Skeletal muscle satellite cell (primary cell): ENCODE results near the gene PVALEF.

Source experiments
- H3K27me3 ChIP-seq: 2 replicates; pipeline ENCODE4 v1.7.0; 2013; ENCODE audit warnings: low read length; ENCODE audit not compliant: control insufficient read depth, insufficient read depth
- H3K36me3 ChIP-seq: 2 replicates; pipeline ENCODE4 v1.7.0; 2013; ENCODE audit warnings: mild to moderate bottlenecking, control low read depth, low read length; ENCODE audit not compliant: insufficient read depth
- H3K4me1 ChIP-seq: 2 replicates; pipeline ENCODE4 v1.7.0; 2013; ENCODE audit warnings: low read length; ENCODE audit not compliant: control insufficient read depth, insufficient read depth
- H3K4me2 ChIP-seq: 2 replicates; pipeline ENCODE4 v1.7.0; 2013; ENCODE audit warnings: mild to moderate bottlenecking, low read length
- H3K4me3 ChIP-seq: 2 replicates; pipeline ENCODE4 v1.7.0; 2013; ENCODE audit warnings: low read length
- H3K9ac ChIP-seq: 2 replicates; pipeline ENCODE4 v1.7.0; 2013; ENCODE audit warnings: mild to moderate bottlenecking, low read depth, low read length, moderate library complexity
- H3K9me3 ChIP-seq: replicated peaks from 2 replicates; pipeline ENCODE4 v1.7.0; 2013; ENCODE audit warnings: mild to moderate bottlenecking, control low read depth, low read length

Gene PVALEF

GRCh38 chr17:81169870-81170309 is 4.6 kb downstream of the PVALEF start:
- no peak overlapping the region for H3K4me2 ChIP-seq
- H3K36me3 ChIP-seq: no peaks in the 10 kb centered on the region
- peaks cover 42% of the 10 kb centered on the region for H3K27me3 ChIP-seq
- no peaks in the 10 kb centered on the region for H3K9me3 ChIP-seq
- H3K4me1 ChIP-seq: peaks cover 4% of the 10 kb centered on the region
- H3K4me3 ChIP-seq: no peak overlapping the region
- no peak overlapping the region for H3K9ac ChIP-seq

GRCh38 chr17:81170727-81171494 is 5.6 kb downstream of the PVALEF start:
- H3K4me2 ChIP-seq: no peak overlapping the region
- no peaks in the 10 kb centered on the region for H3K4me1 ChIP-seq
- no peak overlapping the region for H3K9ac ChIP-seq
- no peak overlapping the region for H3K4me3 ChIP-seq
- H3K9me3 ChIP-seq: no peaks in the 10 kb centered on the region
- peaks cover 33% of the 10 kb centered on the region for H3K27me3 ChIP-seq
- no peaks in the 10 kb centered on the region for H3K36me3 ChIP-seq

GRCh38 chr17:81171941-81172340 is 6.6 kb downstream of the PVALEF start:
- Histone ChIP-seq H3K4me2 (no peak overlapping the region), H3K9ac (no peak overlapping the region), H3K9me3 (no peaks in the 10 kb centered on the region), H3K4me1 (no peaks in the 10 kb centered on the region), H3K4me3 (no peak overlapping the region), H3K27me3 (peaks cover 27% of the 10 kb centered on the region), H3K36me3 (no peaks in the 10 kb centered on the region)

- Histone ChIP-seq H3K27me3 (peaks cover 15% of the 10 kb centered on the region), H3K4me3 (no peak overlapping the region), H3K9ac (no peak overlapping the region), H3K36me3 (no peaks in the 10 kb centered on the region), H3K4me1 (no peaks in the 10 kb centered on the region), H3K9me3 (no peaks in the 10 kb centered on the region), H3K4me2 (no peak overlapping the region)
Observed at GRCh38 chr17:81173052-81173761, 7.9 kb downstream of the PVALEF start.

- H3K4me1 ChIP-seq: no peaks in the 10 kb centered on the region
- peaks cover 12% of the 10 kb centered on the region for H3K27me3 ChIP-seq
- no peak overlapping the region for H3K4me2 ChIP-seq
- no peak overlapping the region for H3K4me3 ChIP-seq
- H3K9ac ChIP-seq: no peak overlapping the region
- no peaks in the 10 kb centered on the region for H3K36me3 ChIP-seq
- H3K9me3 ChIP-seq: no peaks in the 10 kb centered on the region
Observed at GRCh38 chr17:81173762-81174155, 8.5 kb downstream of the PVALEF start.

- Histone ChIP-seq H3K4me2 (no peak overlapping the region), H3K36me3 (no peaks in the 10 kb centered on the region), H3K9me3 (no peaks in the 10 kb centered on the region), H3K27me3 (peaks cover 8% of the 10 kb centered on the region), H3K4me1 (no peaks in the 10 kb centered on the region), H3K9ac (no peak overlapping the region), H3K4me3 (no peak overlapping the region)
Observed at GRCh38 chr17:81176666-81177065, 11.4 kb downstream of the PVALEF start.

GRCh38 chr17:81178136-81179091 is 13.1 kb downstream of the PVALEF start:
- no peaks in the 10 kb centered on the region for H3K9me3 ChIP-seq
- H3K27me3 ChIP-seq: peaks cover 8% of the 10 kb centered on the region
- H3K4me2 ChIP-seq: no peak overlapping the region
- H3K4me3 ChIP-seq: no peak overlapping the region
- H3K9ac ChIP-seq: no peak overlapping the region
- H3K4me1 ChIP-seq: no peaks in the 10 kb centered on the region
- no peaks in the 10 kb centered on the region for H3K36me3 ChIP-seq

- Histone ChIP-seq H3K9me3 (no peaks in the 10 kb centered on the region), H3K4me3 (no peak overlapping the region), H3K36me3 (no peaks in the 10 kb centered on the region), H3K4me1 (no peaks in the 10 kb centered on the region), H3K27me3 (peaks cover 9% of the 10 kb centered on the region), H3K9ac (no peak overlapping the region), H3K4me2 (no peak overlapping the region)
Observed at GRCh38 chr17:81179220-81179619, 13.9 kb downstream of the PVALEF start.

- Histone ChIP-seq H3K4me1 (no peaks in the 10 kb centered on the region), H3K9ac (no peak overlapping the region), H3K4me2 (no peak overlapping the region), H3K9me3 (no peaks in the 10 kb centered on the region), H3K27me3 (peaks cover 16% of the 10 kb centered on the region), H3K36me3 (no peaks in the 10 kb centered on the region), H3K4me3 (no peak overlapping the region)
Observed at GRCh38 chr17:81179861-81180260, 14.6 kb downstream of the PVALEF start.

GRCh38 chr17:81180836-81181810 is 15.8 kb downstream of the PVALEF start:
- H3K4me1 ChIP-seq: no peaks in the 10 kb centered on the region
- H3K36me3 ChIP-seq: no peaks in the 10 kb centered on the region
- H3K4me3 ChIP-seq: no peak overlapping the region
- H3K9me3 ChIP-seq: no peaks in the 10 kb centered on the region
- peaks cover 16% of the 10 kb centered on the region for H3K27me3 ChIP-seq
- no peak overlapping the region for H3K9ac ChIP-seq
- no peak overlapping the region for H3K4me2 ChIP-seq
